HepG2 (cell line): Measurements from ENCODE around the gene PRKCD. TPM values are rescaled to one million over a fixed set of nuclear protein-coding genes. Genes with fewer than 3 reads are reported as not detected.

Experiments used
- ATAC-seq: fragments of 200-7000 bp; cut with Tn5 transposase; 3 replicates; pipeline ENCODE4 v1.9.1; 2020; ENCODE audit warnings: mild to moderate bottlenecking, moderate library complexity
- BruUV-seq: library from RNA; stranded (reverse); fragments of 400-500 nt; replicated peaks from 2 replicates; lab custom pipeline; 2021; lab: Mats Ljungman, UMichigan
- CTCF ChIA-PET: fragments of 300-600 bp; formaldehyde crosslinking; extraction: SDS; loops from one replicate; lab custom pipeline; 2021; ENCODE audit warnings: low total read pairs, inconsistent platforms, low intra/inter-chr PET ratio; lab: Yijun Ruan, JAX
- POLR2A ChIA-PET: fragments of 350-600 bp; sonication (Branson Sonifier 250); formaldehyde crosslinking; loops from one replicate; lab custom pipeline; 2020; ENCODE audit warnings: antibody characterized with exemption, inconsistent platforms; lab: Yijun Ruan, JAX
- DNase-seq: peaks from one replicate; pipeline ENCODE4 v3.0.0-alpha.2; 2015; ENCODE audit warnings: low spot score
- FAIRE-seq: peaks from 3 replicates; lab custom pipeline; 2011; peaks lifted over from hg19 to GRCh38; lab: Jason Lieb, UNC
- H2AFZ ChIP-seq: one replicate; pipeline ENCODE4 v1.6.1; 2011; ENCODE audit warnings: low read length, inconsistent platforms
- H3K27ac ChIP-seq: fragments of 300-600 bp; 3 replicates; pipeline ENCODE4 v1.8.0; 2011; ENCODE audit warnings: mixed run types, mild to moderate bottlenecking, mixed read lengths, low read length, inconsistent platforms; ENCODE audit not compliant: insufficient read depth; ENCODE audit errors: extremely low read length
- H3K27me3 ChIP-seq, 2 experiments: fragments of 200-600 bp in 1 of 2; 2 replicates in 1 of 2; 3 replicates in 1 of 2; pipeline versions ENCODE4 v1.6.0 to v1.8.0; 2011; ENCODE audit warnings: low read length in 2 of 2, mild to moderate bottlenecking in 2 of 2, moderate library complexity in 2 of 2, inconsistent platforms in 1 of 2; ENCODE audit not compliant: insufficient read depth in 2 of 2, control insufficient read depth in 1 of 2
- H3K36me3 ChIP-seq, 2 experiments: fragments of 200-600 bp in 1 of 2; replicated peaks in 1 of 2; 2 replicates in 1 of 2; 3 replicates in 1 of 2; pipeline versions ENCODE4 v1.5.1 to v1.8.0; 2011; ENCODE audit warnings: low read length in 2 of 2, inconsistent platforms in 1 of 2; ENCODE audit not compliant: insufficient read depth in 2 of 2, control insufficient read depth in 1 of 2
- H3K4me1 ChIP-seq: 2 replicates; pipeline ENCODE4 v1.5.1; 2012; ENCODE audit warnings: low read length, inconsistent platforms; ENCODE audit not compliant: insufficient read depth
- H3K4me2 ChIP-seq: 2 replicates; pipeline ENCODE4 v1.6.0; 2011; ENCODE audit warnings: low read depth, low read length, inconsistent platforms
- H3K4me3 ChIP-seq, 3 experiments: fragments of 200-600 bp in 1 of 3; sonication (generic), shearing (Covaris generic) in 1 of 3; replicated peaks in 1 of 3; 2 replicates each; pipeline ENCODE4 v1.5.1; 2011 to 2016; ENCODE audit warnings: low read length in 3 of 3, inconsistent platforms in 2 of 3, low read depth in 2 of 3, mild to moderate bottlenecking in 2 of 3, control low read depth in 1 of 3, mixed read lengths in 1 of 3; ENCODE audit not compliant: insufficient read depth in 1 of 3
- H3K79me2 ChIP-seq: one replicate; pipeline ENCODE4 v1.6.1; 2011; ENCODE audit warnings: low read length, inconsistent platforms; ENCODE audit not compliant: insufficient read depth
- H3K9ac ChIP-seq: 2 replicates; pipeline ENCODE4 v1.6.0; 2011; ENCODE audit warnings: mild to moderate bottlenecking, low read depth, low read length, inconsistent platforms; ENCODE audit not compliant: insufficient read depth
- H3K9me3 ChIP-seq: 2 replicates; pipeline ENCODE4 v1.5.1; 2012; ENCODE audit warnings: mild to moderate bottlenecking, low read length
- H4K20me1 ChIP-seq: 2 replicates; pipeline ENCODE4 v1.6.0; 2011; ENCODE audit warnings: inconsistent platforms, mild to moderate bottlenecking, low read length, moderate library complexity; ENCODE audit not compliant: insufficient read depth
- HNF1A ChIP-seq, 2 experiments: sonication (generic) in 1 of 2; formaldehyde crosslinking in 1 of 2; IDR thresholded peaks; 2 replicates each; pipeline versions ENCODE4 v1.4.0 to v1.6.1; 2016 to 2020; ENCODE audit warnings: borderline replicate concordance in 1 of 2, low read depth in 1 of 2, mild to moderate bottlenecking in 1 of 2, missing genetic modification reagents in 1 of 2
- KAT8 ChIP-seq: IDR thresholded peaks from 2 replicates; pipeline ENCODE4 v1.6.1; 2016; ENCODE audit warnings: missing genetic modification reagents, missing compliant biosample characterization
- MTF1 ChIP-seq: sonication (generic); formaldehyde crosslinking; IDR thresholded peaks from 2 replicates; pipeline ENCODE4 v1.5.0; 2020; ENCODE audit warnings: missing genetic modification reagents
- NCOA2 ChIP-seq: sonication (generic); formaldehyde crosslinking; IDR thresholded peaks from 2 replicates; pipeline ENCODE4 v1.8.0; 2022; ENCODE audit warnings: inconsistent platforms
- PBX2 ChIP-seq: IDR thresholded peaks from 2 replicates; pipeline ENCODE4 v1.6.1; 2016; ENCODE audit warnings: control low read depth
- ZBTB25 ChIP-seq: IDR thresholded peaks from 2 replicates; pipeline ENCODE4 v1.6.1; 2018; ENCODE audit warnings: missing genetic modification reagents
- ZNF136 ChIP-seq: sonication (generic); formaldehyde crosslinking; IDR thresholded peaks from 2 replicates; pipeline ENCODE4 v1.8.1; 2022; ENCODE audit warnings: low read depth, mild to moderate bottlenecking, moderate library complexity, missing genetic modification reagents
- ZNF687 ChIP-seq: sonication (generic); formaldehyde crosslinking; IDR thresholded peaks from 2 replicates; pipeline ENCODE4 v1.5.1; 2020; ENCODE audit warnings: mild to moderate bottlenecking, missing genetic modification reagents, moderate library complexity
- ZUFSP ChIP-seq: sonication (generic); formaldehyde crosslinking; IDR thresholded peaks from 2 replicates; pipeline ENCODE4 v1.9.0; 2021; ENCODE audit warnings: missing genetic modification reagents, mild to moderate bottlenecking, borderline replicate concordance
- WGBS: methylation state at CpG from one replicate; pipeline ENCODE4 v1.1.6; 2017; ENCODE audit warnings: low lambda C conversion rate; 5-methylcytosine and 5-hydroxymethylcytosine counted together
- in situ Hi-C: cut with HindIII; loops from 2 replicates; pipeline ENCODE4 v1.10.0; 2017; ENCODE audit warnings: low pct_unique_long_range_greater_than_20kb; ENCODE audit not compliant: extremely low pct_ligation_motif_present
- intact Hi-C: fragments of 100-400 bp; cut with micrococcal nuclease; formaldehyde crosslinking; loops from one replicate; pipeline ENCODE4 v1.10.0; 2022; ENCODE audit not compliant: unreplicated experiment
- polyA plus RNA-seq, 8 experiments: library from polyadenylated mRNA; depleted of rRNA in 3 of 8; stranded (reverse) in 7 of 8; unstranded in 1 of 8; fragments of >200 nt; fragmentation: Illumina TruSeq in 4 of 8; extraction: Trizol in 4 of 8; gene quantifications; 2 replicates each; pipeline versions ENCODE4 v1.2.1 to v1.2.3, GENCODE V29; 2011 to 2016; ENCODE audit warnings: low read depth in 4 of 8, missing spikeins in 1 of 8, mixed read lengths in 1 of 8; ENCODE audit not compliant: insufficient read depth in 1 of 8
- total RNA-seq, 5 experiments: library from RNA; depleted of rRNA; stranded (reverse); fragments of >200 nt; fragmentation: Illumina TruSeq; extraction: Trizol; gene quantifications; 2 replicates each; pipeline ENCODE4 v1.2.3, GENCODE V29; 2016; ENCODE audit warnings: low read depth in 1 of 5

The PRKCD gene
- total and polyA plus RNA-seq, 2 of the 13 experiments (the other 11 are each of a cell fraction or from before 2014, with no cell fraction given) = 1.6 to 40.7 TPM

- no peaks in the 10 kb centered on the region for H3K9me3 ChIP-seq
- ChIA-PET POLR2A (interaction anchor here (1.1 to 1.3 kb wide), 2 partner anchors 14 to 109 kb away, joined by 4 read pairs; partner anchors contain the start of gene DCP1A), CTCF (no interaction called here)
- in situ Hi-C loops = no loop called here
- ATAC-seq = peak; percentile 43
- H4K20me1 ChIP-seq = peaks cover 14% of the 10 kb centered on the region; the same call in 1 of the 2 replicates
- BruUV-seq = no TSS peak
- H3K79me2 ChIP-seq = peaks cover 21% of the 10 kb centered on the region
- intact Hi-C loops = no loop called here
- H3K4me2 ChIP-seq = peak overlapping the region; percentile 26; the same call in 1 of the 2 replicates
- H3K4me1 ChIP-seq = peaks cover 44% of the 10 kb centered on the region
- H3K27me3 ChIP-seq = no peaks in the 10 kb centered on the region
- FAIRE-seq = no peak
- peak; percentile 80 for DNase-seq
- no peak overlapping the region for H3K4me3 ChIP-seq
- peak overlapping the region; percentile 52 for H3K27ac ChIP-seq
- H2AFZ ChIP-seq = no peak overlapping the region
- H3K9ac ChIP-seq = no peak overlapping the region
- peaks cover 58 to 76% of the 10 kb centered on the region in 2 experiments for H3K36me3 ChIP-seq
- WGBS = 100% methylated on average over 3 of the region's 6 CpGs
- TF ChIP-seq ZNF136 = no peak
- no peak for TF ChIP-seq PBX2 (CRISPR knock-in tag)
- TF ChIP-seq NCOA2 = 0 out of 2 replicates have a peak, but pooled peaks have one; percentile 35
- no peak for TF ChIP-seq ZBTB25
- TF ChIP-seq ZNF687 (CRISPR knock-in tag) = peak; percentile 33; the same call in 1 of the 2 replicates
- peak; percentile 77 for TF ChIP-seq HNF1A (IDR thresholded peaks at IDR 0.05; ENCODE audit: low read depth)
- peak; percentile 60; the same call in 1 of the 2 replicates for TF ChIP-seq HNF1A (CRISPR knock-in tag; IDR thresholded peaks at IDR 0.05; ENCODE audit: borderline replicate concordance)
- no peak for TF ChIP-seq MTF1 (CRISPR knock-in tag)
- TF ChIP-seq KAT8 (CRISPR knock-in tag) = peak; percentile 55
- no peak for TF ChIP-seq ZUFSP (CRISPR knock-in tag)
Observed at GRCh38 chr3:53238051-53238850, 77.2 kb downstream of the PRKCD start.
